Measurements from ENCODE around the gene GRIK1.

Gene GRIK1

GRCh38 chr21:29949991-29950390 lies 10.2 kb upstream of the GRIK1 start:
- TF ChIP-seq POLR2A (IDR thresholded peaks at IDR 0.05; ENCODE audit: low read depth, low read length) (no peak), POLR2AphosphoS5 (IDR thresholded peaks at IDR 0.05; ENCODE audit: low read depth, low read length) (no peak), TAF1 (IDR thresholded peaks at IDR 0.05; ENCODE audit: borderline replicate concordance, low read depth, low read length) (no peak)
- FAIRE-seq (no peak), DNase-seq (ENCODE audit: insufficient read length) (no peak)

- TF ChIP-seq POLR2AphosphoS5 (IDR thresholded peaks at IDR 0.05; ENCODE audit: low read depth, low read length) (no peak), TAF1 (IDR thresholded peaks at IDR 0.05; ENCODE audit: borderline replicate concordance, low read depth, low read length) (no peak), POLR2A (IDR thresholded peaks at IDR 0.05; ENCODE audit: low read depth, low read length) (no peak)
- FAIRE-seq, result no peak
- no peak for DNase-seq (ENCODE audit: insufficient read length)
These were observed 7.3 kb upstream of the GRIK1 start for GRCh38 chr21:29947119-29947518.

DNA sequence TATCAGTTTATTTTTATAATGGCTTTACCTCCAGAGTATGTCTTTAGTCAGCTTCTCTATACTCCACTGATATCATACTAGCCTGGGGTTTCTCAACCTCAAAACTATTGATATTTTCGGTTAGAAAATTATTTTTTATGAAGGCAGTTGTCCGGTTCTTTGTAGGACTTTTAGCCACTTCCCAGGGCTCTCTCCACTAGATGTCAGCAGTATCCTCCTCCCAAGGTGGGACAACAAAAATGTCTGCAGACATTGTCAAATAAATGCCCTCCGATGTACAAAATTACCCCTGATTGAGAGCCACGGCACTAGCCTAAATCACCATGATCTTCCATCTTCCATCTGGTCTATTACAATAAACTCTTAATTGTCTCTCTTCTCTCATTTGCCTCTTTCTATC lies 4.1 kb upstream of the GRIK1 start:
- TF ChIP-seq TAF1 (IDR thresholded peaks at IDR 0.05; ENCODE audit: borderline replicate concordance, low read depth, low read length), result no peak
- TF ChIP-seq POLR2AphosphoS5 (IDR thresholded peaks at IDR 0.05; ENCODE audit: low read depth, low read length), result no peak
- FAIRE-seq, result no peak
- DNase-seq (ENCODE audit: insufficient read length), result no peak

DNA sequence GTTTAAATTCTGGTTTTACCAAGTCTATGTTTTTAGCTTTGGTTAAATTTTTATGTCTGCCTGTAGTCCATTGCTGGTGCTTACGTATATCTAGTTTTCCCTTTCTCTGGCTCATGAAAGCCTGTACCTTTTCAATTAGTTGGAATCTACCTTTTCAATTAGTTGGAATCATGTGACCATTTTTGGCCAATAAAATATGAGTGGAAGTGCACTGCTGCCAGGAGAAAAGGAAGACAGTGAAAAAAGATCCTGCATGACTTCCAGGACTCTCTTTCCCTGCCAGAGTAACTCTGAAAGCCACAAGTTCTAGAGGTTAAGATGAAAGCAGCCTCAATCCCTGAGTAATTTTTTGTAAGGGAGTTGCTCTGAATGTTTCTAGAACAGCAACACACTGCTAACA lies 2.2 kb upstream of the GRIK1 start:
- FAIRE-seq (no peak), DNase-seq (ENCODE audit: insufficient read length) (no peak)
- TF ChIP-seq POLR2A (IDR thresholded peaks at IDR 0.05; ENCODE audit: low read depth, low read length) (no peak), POLR2AphosphoS5 (IDR thresholded peaks at IDR 0.05; ENCODE audit: low read depth, low read length) (no peak), TAF1 (IDR thresholded peaks at IDR 0.05; ENCODE audit: borderline replicate concordance, low read depth, low read length) (no peak)

- DNase-seq (ENCODE audit: insufficient read length) (no peak), FAIRE-seq (no peak)
- TF ChIP-seq POLR2A (IDR thresholded peaks at IDR 0.05; ENCODE audit: low read depth, low read length) (no peak), TAF1 (IDR thresholded peaks at IDR 0.05; ENCODE audit: borderline replicate concordance, low read depth, low read length) (no peak), POLR2AphosphoS5 (IDR thresholded peaks at IDR 0.05; ENCODE audit: low read depth, low read length) (no peak)
These were observed 1.2 kb upstream of the GRIK1 start for GRCh38 chr21:29940991-29941390.

- no peak for DNase-seq (ENCODE audit: insufficient read length)
- FAIRE-seq, result no peak
- no peak for TF ChIP-seq TAF1 (IDR thresholded peaks at IDR 0.05; ENCODE audit: borderline replicate concordance, low read depth, low read length)
- TF ChIP-seq POLR2AphosphoS5 (IDR thresholded peaks at IDR 0.05; ENCODE audit: low read depth, low read length), result no peak
- no peak for TF ChIP-seq POLR2A (IDR thresholded peaks at IDR 0.05; ENCODE audit: low read depth, low read length)
These were observed 565 bp upstream of the GRIK1 start for GRCh38 chr21:29940361-29940760.

GRCh38 chr21:29939104-29939923 lies 482 bp downstream of the GRIK1 start:
- TF ChIP-seq POLR2A (IDR thresholded peaks at IDR 0.05; ENCODE audit: low read depth, low read length), result no peak
- no peak for TF ChIP-seq TAF1 (IDR thresholded peaks at IDR 0.05; ENCODE audit: borderline replicate concordance, low read depth, low read length)
- no peak for TF ChIP-seq POLR2AphosphoS5 (IDR thresholded peaks at IDR 0.05; ENCODE audit: low read depth, low read length)
- no peak for FAIRE-seq
- no peak for DNase-seq (ENCODE audit: insufficient read length)

DNA sequence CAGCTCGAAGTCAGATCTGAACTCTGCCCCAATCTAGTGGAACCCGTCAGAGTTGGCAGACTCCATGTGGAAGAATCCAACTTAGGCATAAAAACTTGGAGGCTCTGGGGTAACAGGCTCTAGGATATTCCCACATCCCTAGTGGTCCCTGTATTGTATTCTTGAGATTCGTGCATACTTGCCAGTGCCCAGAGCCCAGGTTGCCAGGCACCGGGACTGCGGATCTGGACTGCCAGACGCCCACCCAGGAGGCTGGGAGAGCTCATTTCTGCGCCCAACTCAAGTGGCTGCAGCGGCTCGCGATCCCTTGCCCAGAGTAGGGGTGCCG lies 1.1 kb downstream of the GRIK1 start:
- no peak for DNase-seq (ENCODE audit: insufficient read length)
- FAIRE-seq, result no peak
- TF ChIP-seq TAF1 (IDR thresholded peaks at IDR 0.05; ENCODE audit: borderline replicate concordance, low read depth, low read length), result no peak
- no peak for TF ChIP-seq POLR2AphosphoS5 (IDR thresholded peaks at IDR 0.05; ENCODE audit: low read depth, low read length)
- no peak for TF ChIP-seq POLR2A (IDR thresholded peaks at IDR 0.05; ENCODE audit: low read depth, low read length)

- DNase-seq (ENCODE audit: insufficient read length), result no peak
- TF ChIP-seq POLR2A (IDR thresholded peaks at IDR 0.05; ENCODE audit: low read depth, low read length) (no peak), TAF1 (IDR thresholded peaks at IDR 0.05; ENCODE audit: borderline replicate concordance, low read depth, low read length) (no peak), POLR2AphosphoS5 (IDR thresholded peaks at IDR 0.05; ENCODE audit: low read depth, low read length) (no peak)
These were observed 6.7 kb downstream of the GRIK1 start for GRCh38 chr21:29933088-29933487.

GRCh38 chr21:29928537-29928936 lies 11.3 kb downstream of the GRIK1 start:
- no peak for DNase-seq (ENCODE audit: insufficient read length)
- no peak for FAIRE-seq
- TF ChIP-seq POLR2A (IDR thresholded peaks at IDR 0.05; ENCODE audit: low read depth, low read length) (no peak), POLR2AphosphoS5 (IDR thresholded peaks at IDR 0.05; ENCODE audit: low read depth, low read length) (no peak), TAF1 (IDR thresholded peaks at IDR 0.05; ENCODE audit: borderline replicate concordance, low read depth, low read length) (no peak)

More at GRCh38 chr21:29933088-29933487, 6.7 kb downstream of the GRIK1 start:
- no peak for FAIRE-seq

DNA sequence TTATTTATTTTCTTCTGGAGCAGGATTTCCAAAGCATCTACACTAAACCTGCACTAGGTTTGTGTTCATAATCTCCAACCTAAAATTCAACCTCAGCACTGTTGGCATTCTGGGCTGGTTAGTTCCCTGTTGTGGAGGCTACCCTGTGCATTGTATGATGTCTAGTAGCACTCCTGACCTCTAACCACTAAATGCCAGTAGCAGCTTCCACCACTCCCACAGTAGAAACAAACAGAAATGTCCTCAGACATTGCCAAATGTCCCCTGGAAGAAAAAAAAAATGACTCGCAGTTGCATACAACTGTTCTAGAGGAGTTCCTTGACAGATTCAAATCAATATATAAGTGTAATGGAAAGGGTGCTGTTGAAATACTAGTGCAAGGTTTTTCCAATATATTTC lies 18.9 kb downstream of the GRIK1 start:
- DNase-seq (ENCODE audit: insufficient read length), result no peak
- no peak for TF ChIP-seq POLR2AphosphoS5 (IDR thresholded peaks at IDR 0.05; ENCODE audit: low read depth, low read length)
- no peak for TF ChIP-seq POLR2A (IDR thresholded peaks at IDR 0.05; ENCODE audit: low read depth, low read length)
- no peak for TF ChIP-seq TAF1 (IDR thresholded peaks at IDR 0.05; ENCODE audit: borderline replicate concordance, low read depth, low read length)
- no peak for FAIRE-seq

GRCh38 chr21:29914326-29914725 lies 25.5 kb downstream of the GRIK1 start:
- no peak for TF ChIP-seq POLR2A (IDR thresholded peaks at IDR 0.05; ENCODE audit: low read depth, low read length)
- no peak for TF ChIP-seq TAF1 (IDR thresholded peaks at IDR 0.05; ENCODE audit: borderline replicate concordance, low read depth, low read length)
- TF ChIP-seq POLR2AphosphoS5 (IDR thresholded peaks at IDR 0.05; ENCODE audit: low read depth, low read length), result no peak
- no peak for FAIRE-seq
- no peak for DNase-seq (ENCODE audit: insufficient read length)
